Esophagus squamous epithelium (tissue), 5 donors: Measurements from ENCODE around the gene DYRK1A. TPM values are rescaled to one million over a fixed set of nuclear protein-coding genes. Genes with fewer than 3 reads are reported as not detected.

Source experiments
- DNase-seq: peaks from one replicate; lab custom pipeline; 2025; lab: John Stamatoyannopoulos, UW
- H3K27ac ChIP-seq, 4 donors: fragments of 200-600 bp; sonication (generic); one replicate each; pipeline ENCODE4 v1.5.1; 2016 to 2019; ENCODE audit warnings: mild to moderate bottlenecking in 1 of 4
- H3K27me3 ChIP-seq, 4 donors: fragments of 200-600 bp; sonication (generic); 1 replicate in 3 of 4; 2 replicates in 1 of 4; pipeline versions ENCODE4 v1.5.1 to v1.6.0; 2017 to 2021; ENCODE audit warnings: antibody characterized with exemption in 1 of 4
- H3K36me3 ChIP-seq, 3 donors: fragments of 200-600 bp; sonication (generic); one replicate each; pipeline ENCODE4 v1.5.1; 2016 to 2019
- H3K4me1 ChIP-seq, 3 donors: fragments of 200-600 bp; sonication (generic); one replicate each; pipeline ENCODE4 v1.5.1; 2017 to 2019
- H3K4me3 ChIP-seq, 4 donors: fragments of 200-600 bp; sonication (generic); 1 replicate in 3 of 4; 2 replicates in 1 of 4; pipeline ENCODE4 v1.5.1; 2016 to 2019; ENCODE audit warnings: mild to moderate bottlenecking in 2 of 4, moderate library complexity in 1 of 4
- H3K9me3 ChIP-seq, 3 donors: fragments of 200-600 bp; sonication (generic); one replicate each; pipeline ENCODE4 v1.5.1; 2016 to 2019
- CTCF ChIP-seq, 6 experiments: fragments of 450-650 bp in 4 of 6; fragments of 200-600 bp in 2 of 6; sonication (generic) in 2 of 6; IDR thresholded peaks; one replicate each; pipeline ENCODE4 v1.5.1; 2016 to 2019; ENCODE audit warnings: antibody characterized with exemption in 6 of 6, mild to moderate bottlenecking in 4 of 6, moderate library complexity in 4 of 6
- POLR2A ChIP-seq, 4 donors: fragments of 450-650 bp; IDR thresholded peaks; one replicate each; pipeline ENCODE4 v1.6.1; 2017; ENCODE audit warnings: antibody characterized with exemption in 4 of 4, mild to moderate bottlenecking in 4 of 4, moderate library complexity in 3 of 4
- WGBS, 2 donors: methylation state at CpG; one replicate each; pipeline ENCODE4 v1.1.5; 2018; 5-methylcytosine and 5-hydroxymethylcytosine counted together
- intact Hi-C: fragments of 100-400 bp; cut with DNase I; formaldehyde crosslinking; loops from one replicate; pipeline ENCODE4 v1.15.0; 2022
- total RNA-seq, 4 donors: library from RNA; depleted of rRNA; stranded (reverse); fragments of >200 nt; gene quantifications; one replicate each; pipeline ENCODE4 v1.1.0, GENCODE V29; 2016
- donor health status: DM: yes; HTN: yes; CAD: no.

DYRK1A gene
- total RNA-seq, 4 donors from 2014 or later, result 37.8 to 61.0 (median 45.4) TPM

- WGBS, 2 donors, result 34 to 43% methylated on average over 4 of the region's 4 CpGs
- intact Hi-C loops, result no loop called here
- H3K36me3 ChIP-seq, result peaks cover 0 to 9% (median 0%) of the 10 kb centered on the region in 3 donors
- peaks cover 3 to 86% (median 44%) of the 10 kb centered on the region in 3 donors for H3K4me1 ChIP-seq
- TF ChIP-seq CTCF (IDR thresholded peaks at IDR 0.05) (no peak), POLR2A (IDR thresholded peaks at IDR 0.05) (no peak)
- no peak overlapping the region for H3K27ac ChIP-seq
- no peak overlapping the region for H3K4me3 ChIP-seq
- H3K27me3 ChIP-seq, result no peaks in the 10 kb centered on the region
- H3K9me3 ChIP-seq, result no peaks in the 10 kb centered on the region
- no peak for DNase-seq
These were observed 94.9 kb downstream of the DYRK1A start for GRCh38 chr21:37461479-37461878.

- Histone ChIP-seq H3K4me1 (peaks cover 3 to 78% (median 41%) of the 10 kb centered on the region in 3 donors), H3K4me3 (no peak overlapping the region), H3K27ac (no peak overlapping the region), H3K9me3 (no peaks in the 10 kb centered on the region), H3K36me3 (peaks cover 0 to 4% (median 0%) of the 10 kb centered on the region in 3 donors), H3K27me3 (no peaks in the 10 kb centered on the region)
- no peak for TF ChIP-seq CTCF (IDR thresholded peaks at IDR 0.05)
- no peak for TF ChIP-seq POLR2A (IDR thresholded peaks at IDR 0.05)
- 57 to 67% methylated on average over 5 of the region's 5 CpGs for WGBS, 2 donors
- intact Hi-C loops, result no loop called here
- no peak for DNase-seq
These were observed 95.7 kb downstream of the DYRK1A start for GRCh38 chr21:37462087-37462861.

DNA sequence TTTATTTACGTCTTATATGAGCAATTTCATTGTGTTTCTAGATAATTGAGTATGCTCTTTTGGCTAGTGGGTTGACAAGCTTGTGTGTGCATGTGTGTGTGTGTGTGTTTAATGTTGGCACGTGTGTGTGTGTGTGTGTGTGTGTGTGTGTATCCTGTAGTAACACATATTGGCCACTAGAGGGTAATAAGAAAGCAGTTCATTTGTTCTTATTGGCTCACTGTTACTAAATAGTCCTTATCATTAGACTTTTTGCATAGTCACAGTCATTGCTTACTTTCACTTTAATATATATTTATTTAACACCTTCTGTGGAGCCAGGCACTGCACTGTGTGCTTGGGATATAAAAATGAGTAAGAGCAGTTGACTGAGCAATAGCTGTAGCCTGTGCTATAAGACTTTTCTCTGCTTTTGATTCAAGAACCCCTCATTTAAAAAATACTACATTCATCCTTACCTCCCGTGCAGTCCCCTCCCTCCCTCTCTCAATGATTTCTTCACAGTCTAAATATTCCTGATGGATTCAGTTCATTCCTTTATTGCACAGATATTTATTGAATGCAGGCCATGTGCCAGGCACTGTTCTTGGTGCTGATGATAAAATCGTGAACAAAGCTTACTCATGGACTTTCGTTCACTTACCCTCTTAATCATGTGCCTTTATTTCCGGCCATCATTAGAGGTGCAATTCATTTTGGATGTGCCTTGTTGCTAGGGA, 96.7 kb downstream of the DYRK1A start:
- 21 to 35% methylated on average over 6 of the region's 6 CpGs for WGBS, 2 donors
- H3K9me3 ChIP-seq, result no peaks in the 10 kb centered on the region
- H3K4me3 ChIP-seq, result peak overlapping the region in 1 of 4 donors; percentile 41
- H3K27ac ChIP-seq, result peak overlapping the region in 2 of 4 donors; percentile 11 to 32
- TF ChIP-seq POLR2A (IDR thresholded peaks at IDR 0.05) (no peak), CTCF (IDR thresholded peaks at IDR 0.05) (peak; percentile 31 to 89 (median 66))
- no peaks in the 10 kb centered on the region for H3K27me3 ChIP-seq
- no peak for DNase-seq
- peaks cover 0 to 7% (median 0%) of the 10 kb centered on the region in 3 donors for H3K36me3 ChIP-seq
- peaks cover 3 to 68% (median 37%) of the 10 kb centered on the region in 3 donors for H3K4me1 ChIP-seq
- intact Hi-C loops, result no loop called here

DNA sequence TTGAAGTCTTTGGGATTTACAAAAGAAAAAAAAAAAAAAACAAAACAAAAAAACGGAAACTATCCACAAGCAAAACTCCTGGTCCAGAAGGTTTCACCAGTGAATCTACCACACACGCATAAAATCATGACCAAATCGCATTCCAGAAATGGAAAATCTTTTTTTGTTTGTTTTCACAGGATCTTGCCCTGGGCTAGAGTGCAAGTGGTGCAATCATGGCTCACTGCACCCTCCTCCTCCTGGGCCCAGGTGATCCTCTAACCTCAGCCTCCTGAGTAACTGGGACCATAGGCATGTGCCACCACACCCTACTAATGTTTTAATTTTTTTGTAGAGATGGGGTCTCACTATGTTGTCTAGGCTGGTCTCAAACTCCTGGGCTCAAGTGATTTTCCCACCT, 100.5 kb downstream of the DYRK1A start:
- H3K4me1 ChIP-seq, result peaks cover 0 to 30% (median 16%) of the 10 kb centered on the region in 3 donors
- H3K4me3 ChIP-seq, result no peak overlapping the region
- no peak for DNase-seq
- intact Hi-C loops, result no loop called here
- TF ChIP-seq CTCF (IDR thresholded peaks at IDR 0.05), result no peak
- H3K36me3 ChIP-seq, result peaks cover 0 to 20% (median 0%) of the 10 kb centered on the region in 3 donors
- no peaks in the 10 kb centered on the region for H3K9me3 ChIP-seq
- H3K27ac ChIP-seq, result no peak overlapping the region
- H3K27me3 ChIP-seq, result no peaks in the 10 kb centered on the region
- WGBS, 2 donors, result 83 to 92% methylated on average over 3 of the region's 3 CpGs

DNA sequence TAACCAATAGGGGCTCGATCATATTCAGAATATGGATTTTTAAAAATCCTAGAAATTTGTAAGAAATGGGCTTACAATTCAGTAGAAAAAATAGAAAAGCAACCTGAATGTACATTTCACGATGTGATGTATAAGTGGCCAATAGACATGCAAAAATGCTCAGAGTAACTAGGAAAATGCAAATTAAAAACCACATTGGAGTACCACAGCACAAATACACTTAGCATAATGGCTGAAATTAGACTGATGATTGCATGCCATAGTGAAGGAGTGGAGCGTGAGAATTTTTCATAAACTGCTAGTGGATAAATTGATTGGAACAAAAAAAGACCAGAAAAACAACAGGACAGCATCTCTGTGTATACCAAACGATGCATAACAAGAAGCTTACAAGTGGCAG, 102.3 kb downstream of the DYRK1A start:
- TF ChIP-seq CTCF (IDR thresholded peaks at IDR 0.05) (no peak), POLR2A (IDR thresholded peaks at IDR 0.05) (no peak)
- Histone ChIP-seq H3K4me3 (no peak overlapping the region), H3K9me3 (no peaks in the 10 kb centered on the region), H3K27me3 (no peaks in the 10 kb centered on the region), H3K4me1 (peaks cover 0 to 13% (median under 1%) of the 10 kb centered on the region in 3 donors), H3K36me3 (peaks cover 0 to 32% (median 0%) of the 10 kb centered on the region in 3 donors), H3K27ac (no peak overlapping the region)
- intact Hi-C loops, result no loop called here
- no peak for DNase-seq
- WGBS, 2 donors, result 84 to 92% methylated on average over 4 of the region's 4 CpGs
